T-cell (primary cell): Measurements from ENCODE around the gene DYNC2LI1. TPM values are rescaled to one million over a fixed set of nuclear protein-coding genes. Genes with fewer than 3 reads are reported as not detected.

Experiments used
- ATAC-seq, 4 experiments: fragments of 200-7000 bp in 3 of 4; fragments of 150-1000 bp in 1 of 4; cut with Tn5 transposase; replicated peaks in 1 of 4; 1 replicate in 3 of 4; 2 replicates in 1 of 4; pipeline ENCODE4 v1.10.0; 2021; ENCODE audit warnings: moderate library complexity in 3 of 4, mild to moderate bottlenecking in 2 of 4, moderate number of reproducible peaks in 1 of 4
- CTCF ChIA-PET, 2 donors: fragments of 300-600 bp; sonication (Branson Sonifier 250); formaldehyde crosslinking; loops; one replicate each; lab custom pipeline; 2022; ENCODE audit warnings: antibody characterized with exemption in 2 of 2; lab: Charles Lee
- POLR2A ChIA-PET, 2 donors: fragments of 300-600 bp; sonication (Branson Sonifier 250); formaldehyde crosslinking; loops; one replicate each; lab custom pipeline; 2022; ENCODE audit warnings: antibody characterized with exemption in 2 of 2; lab: Charles Lee
- DNase-seq, 35 experiments: peaks; one replicate each; pipeline versions ENCODE4 v3.0.0 to v3.0.0-alpha.2; 2013 to 2023
- H3K27ac ChIP-seq: one replicate; pipeline ENCODE4 v1.5.1; 2013; ENCODE audit warnings: low read length
- H3K27me3 ChIP-seq, 2 experiments: replicated peaks in 1 of 2; 1 replicate in 1 of 2; 2 replicates in 1 of 2; pipeline versions ENCODE4 v1.6.1 to v1.7.0; 2013; ENCODE audit warnings: low read length in 1 of 2, mixed read lengths in 1 of 2; ENCODE audit not compliant: control insufficient read depth in 2 of 2, insufficient read depth in 2 of 2; ENCODE audit errors: extremely low read depth in 1 of 2
- H3K36me3 ChIP-seq, 2 donors: 1 replicate in 1 of 2; 2 replicates in 1 of 2; pipeline versions ENCODE4 v1.6.1 to v1.7.0; 2013; ENCODE audit warnings: low read length in 1 of 2; ENCODE audit not compliant: control insufficient read depth in 2 of 2, insufficient read depth in 1 of 2; ENCODE audit errors: extremely low read depth in 1 of 2
- H3K4me1 ChIP-seq, 2 experiments: 1 replicate in 1 of 2; 2 replicates in 1 of 2; pipeline versions ENCODE4 v1.6.1 to v1.7.0; 2013; ENCODE audit warnings: low read length in 2 of 2, mixed read lengths in 1 of 2; ENCODE audit not compliant: insufficient read depth in 2 of 2, control insufficient read depth in 1 of 2; ENCODE audit errors: extremely low read depth in 1 of 2
- H3K4me3 ChIP-seq, 2 donors: 1 replicate in 1 of 2; 2 replicates in 1 of 2; pipeline versions ENCODE4 v1.5.1 to v1.7.0; 2013; ENCODE audit warnings: mild to moderate bottlenecking in 2 of 2, low read length in 1 of 2, moderate library complexity in 1 of 2; ENCODE audit not compliant: control insufficient read depth in 1 of 2; ENCODE audit errors: extremely low read depth in 1 of 2
- H3K9me3 ChIP-seq: 2 replicates; pipeline ENCODE4 v1.7.0; 2013
- H3K27ac Mint-ChIP-seq, 2 donors: one replicate each; pipeline ENCODE4 v1.8.0; 2020 to 2021; ENCODE audit warnings: mild to moderate bottlenecking in 2 of 2, mixed read lengths in 2 of 2
- H3K27me3 Mint-ChIP-seq, 2 donors: one replicate each; pipeline ENCODE4 v1.8.0; 2021 to 2022; ENCODE audit warnings: mixed read lengths in 2 of 2
- H3K36me3 Mint-ChIP-seq: one replicate; pipeline ENCODE4 v1.8.0; 2021; ENCODE audit warnings: mixed read lengths
- H3K4me1 Mint-ChIP-seq, 3 donors: one replicate each; pipeline ENCODE4 v1.8.0; 2020 to 2022; ENCODE audit warnings: mixed read lengths in 3 of 3, mild to moderate bottlenecking in 1 of 3
- H3K4me3 Mint-ChIP-seq, 3 donors: one replicate each; pipeline ENCODE4 v1.8.0; 2020 to 2022; ENCODE audit warnings: mild to moderate bottlenecking in 3 of 3, mixed read lengths in 3 of 3, moderate library complexity in 3 of 3
- H3K9me3 Mint-ChIP-seq, 3 donors: one replicate each; pipeline ENCODE4 v1.8.0; 2020 to 2022; ENCODE audit warnings: mixed read lengths in 3 of 3
- WGBS: methylation state at CpG from one replicate; pipeline ENCODE4 v1.1.5; 2013; ENCODE audit warnings: missing lambda C conversion rate; ENCODE audit not compliant: insufficient coverage; 5-methylcytosine and 5-hydroxymethylcytosine counted together
- total RNA-seq, 35 experiments: library from RNA in 6 of 35; stranded (reverse) in 6 of 35; fragments of 120-200 nt in 1 of 35; gene quantifications; one replicate each; pipeline versions ENCODE4 v1.2.1 to v1.2.4 and lab custom pipeline; 2013 to 2026

Gene DYNC2LI1
- total RNA-seq, 5 donors from 2014 or later (not counting 1 experiment from before 2014, with no cell fraction given): 2.4 to 4.7 (median 3.7) TPM

DNA sequence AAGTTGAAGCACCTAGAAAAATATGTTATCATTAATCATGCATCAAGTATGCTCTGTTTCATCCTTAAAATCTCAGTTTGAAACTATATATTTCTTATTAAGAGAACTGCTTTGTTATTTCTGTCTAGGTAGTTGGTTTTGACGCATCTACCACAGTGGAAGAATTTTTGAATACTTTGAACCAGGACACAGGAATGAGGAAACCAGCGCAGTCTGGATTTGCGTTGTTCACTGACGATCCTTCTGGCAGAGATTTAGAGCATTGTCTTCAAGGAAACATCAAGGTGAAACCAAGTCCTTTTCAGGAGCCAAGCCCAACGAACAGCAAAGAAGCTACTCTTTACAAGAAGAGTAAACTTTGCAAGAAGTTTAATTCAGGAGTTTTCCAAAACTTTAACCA lies 30.1 kb upstream of the DYNC2LI1 start:
- Mint-ChIP-seq H3K27me3 (peaks cover 2 to 4% of the 10 kb centered on the region in 2 donors), H3K4me1 (no peaks in the 10 kb centered on the region), H3K9me3 (no peaks in the 10 kb centered on the region), H3K36me3 (peaks cover 3% of the 10 kb centered on the region), H3K27ac (no peak overlapping the region), H3K4me3 (no peak overlapping the region)
- no peaks in the 10 kb centered on the region for H3K4me1 ChIP-seq
- POLR2A ChIA-PET: no interaction called here
- H3K9me3 ChIP-seq: no peaks in the 10 kb centered on the region
- CTCF ChIA-PET: no interaction called here
- H3K27ac ChIP-seq: no peak overlapping the region
- ATAC-seq (no peak), DNase-seq (no peak)
- no peaks in the 10 kb centered on the region for H3K36me3 ChIP-seq
- no peaks in the 10 kb centered on the region for H3K27me3 ChIP-seq
- no peak overlapping the region for H3K4me3 ChIP-seq
- WGBS: 93% methylated on average over 3 of the region's 5 CpGs

DNA sequence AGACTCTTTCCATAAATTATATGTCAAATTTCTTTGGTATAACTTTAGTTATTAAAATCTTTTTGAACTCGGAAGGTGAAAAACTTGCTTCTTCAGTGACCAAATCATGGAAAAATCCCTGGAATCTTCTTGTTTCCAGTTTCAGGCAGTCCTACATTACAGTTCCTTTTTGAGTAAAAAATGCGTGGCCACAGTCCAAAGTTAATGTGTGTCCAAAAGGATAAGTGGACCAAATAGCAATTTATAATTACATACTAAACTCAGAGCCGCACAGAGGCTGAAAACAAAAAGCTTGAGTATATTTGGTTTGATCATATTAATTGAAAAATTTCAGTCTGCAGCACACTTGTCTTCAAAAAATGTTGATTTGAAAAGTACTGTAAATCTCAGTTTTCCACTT lies 28.4 kb upstream of the DYNC2LI1 start:
- no peak for DNase-seq
- no peaks in the 10 kb centered on the region for H3K4me1 ChIP-seq
- no peak overlapping the region for H3K4me3 Mint-ChIP-seq
- H3K27ac Mint-ChIP-seq: no peak overlapping the region
- H3K4me1 Mint-ChIP-seq: no peaks in the 10 kb centered on the region
- no peaks in the 10 kb centered on the region for H3K9me3 Mint-ChIP-seq
- POLR2A ChIA-PET: interaction anchor here in 1 of 2 donors (0.7 kb wide), 1 partner anchor 284 kb away, joined by 3 read pairs; no protein-coding TSS in a partner anchor
- no peak for ATAC-seq
- H3K27me3 ChIP-seq: no peaks in the 10 kb centered on the region
- H3K9me3 ChIP-seq: no peaks in the 10 kb centered on the region
- CTCF ChIA-PET: interaction anchor here in 1 of 2 donors (0.5 kb wide), 1 partner anchor 47 kb away, joined by 3 read pairs; no protein-coding TSS in a partner anchor
- WGBS: no CpG with 5 or more reads among the region's 3 CpGs
- H3K27ac ChIP-seq: no peak overlapping the region
- no peaks in the 10 kb centered on the region for H3K36me3 ChIP-seq
- H3K36me3 Mint-ChIP-seq: peaks cover 3% of the 10 kb centered on the region
- H3K27me3 Mint-ChIP-seq: no peaks in the 10 kb centered on the region
- no peak overlapping the region for H3K4me3 ChIP-seq

DNA sequence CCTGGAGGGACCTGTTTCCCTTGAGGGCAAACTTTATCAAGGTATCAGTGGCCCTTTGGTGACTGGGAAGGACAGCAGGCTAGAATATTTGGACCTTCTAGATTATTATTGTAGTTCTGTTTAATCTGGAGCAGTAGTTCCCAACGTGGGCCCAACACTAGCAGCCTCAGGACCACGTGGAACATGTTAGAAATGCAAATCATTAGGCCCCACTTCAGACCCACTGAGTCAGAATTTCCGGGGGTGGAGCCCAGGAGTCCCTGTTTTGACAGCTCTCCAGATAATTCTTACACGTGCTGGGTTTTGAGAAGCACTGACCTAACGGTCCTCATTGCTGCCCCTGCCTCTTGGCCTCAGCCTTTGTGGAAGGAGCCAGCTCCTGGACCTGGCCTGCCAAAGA lies 25.5 kb upstream of the DYNC2LI1 start:
- no peak overlapping the region for H3K4me3 ChIP-seq
- CTCF ChIA-PET: no interaction called here
- no peaks in the 10 kb centered on the region for H3K9me3 ChIP-seq
- no peak overlapping the region for H3K27ac ChIP-seq
- Mint-ChIP-seq H3K27ac (no peak overlapping the region), H3K9me3 (no peaks in the 10 kb centered on the region), H3K4me1 (no peaks in the 10 kb centered on the region), H3K4me3 (no peak overlapping the region), H3K36me3 (peaks cover 3% of the 10 kb centered on the region), H3K27me3 (peaks cover 0 to 3% of the 10 kb centered on the region in 2 donors)
- 63% methylated on average over 2 of the region's 5 CpGs for WGBS
- no peaks in the 10 kb centered on the region for H3K27me3 ChIP-seq
- ATAC-seq: no peak
- no peak for DNase-seq
- H3K4me1 ChIP-seq: no peaks in the 10 kb centered on the region
- no peaks in the 10 kb centered on the region for H3K36me3 ChIP-seq
- POLR2A ChIA-PET: no interaction called here

DNA sequence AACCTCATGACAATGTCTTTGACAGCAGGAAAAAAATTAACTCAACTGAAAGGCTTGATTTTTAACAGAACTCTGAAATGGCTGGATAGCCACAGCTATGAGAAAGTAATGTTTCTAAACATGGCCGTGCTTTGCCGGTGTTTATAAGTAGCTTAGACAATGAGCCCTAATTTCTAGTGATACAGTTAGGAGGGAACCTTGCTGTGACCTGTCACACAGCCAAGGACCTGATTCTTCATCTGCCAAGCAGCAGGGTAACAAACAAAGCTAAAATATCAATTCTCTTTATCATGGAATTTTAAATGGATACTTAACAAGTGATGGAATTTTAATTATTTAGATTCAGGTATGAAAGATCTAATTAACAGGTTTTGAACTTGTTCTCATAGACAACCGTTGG lies 24.3 kb upstream of the DYNC2LI1 start:
- Histone ChIP-seq H3K27me3 (no peaks in the 10 kb centered on the region), H3K9me3 (no peaks in the 10 kb centered on the region), H3K27ac (no peak overlapping the region), H3K4me3 (no peak overlapping the region), H3K4me1 (no peaks in the 10 kb centered on the region), H3K36me3 (no peaks in the 10 kb centered on the region)
- Mint-ChIP-seq H3K4me3 (no peak overlapping the region), H3K36me3 (no peaks in the 10 kb centered on the region), H3K27ac (no peak overlapping the region), H3K4me1 (no peaks in the 10 kb centered on the region), H3K27me3 (peaks cover 0 to 3% of the 10 kb centered on the region in 2 donors), H3K9me3 (no peaks in the 10 kb centered on the region)
- POLR2A ChIA-PET: no interaction called here
- CTCF ChIA-PET: no interaction called here
- DNase-seq (no peak), ATAC-seq (no peak)
- WGBS: no CpG with 5 or more reads among the region's 3 CpGs

DNA sequence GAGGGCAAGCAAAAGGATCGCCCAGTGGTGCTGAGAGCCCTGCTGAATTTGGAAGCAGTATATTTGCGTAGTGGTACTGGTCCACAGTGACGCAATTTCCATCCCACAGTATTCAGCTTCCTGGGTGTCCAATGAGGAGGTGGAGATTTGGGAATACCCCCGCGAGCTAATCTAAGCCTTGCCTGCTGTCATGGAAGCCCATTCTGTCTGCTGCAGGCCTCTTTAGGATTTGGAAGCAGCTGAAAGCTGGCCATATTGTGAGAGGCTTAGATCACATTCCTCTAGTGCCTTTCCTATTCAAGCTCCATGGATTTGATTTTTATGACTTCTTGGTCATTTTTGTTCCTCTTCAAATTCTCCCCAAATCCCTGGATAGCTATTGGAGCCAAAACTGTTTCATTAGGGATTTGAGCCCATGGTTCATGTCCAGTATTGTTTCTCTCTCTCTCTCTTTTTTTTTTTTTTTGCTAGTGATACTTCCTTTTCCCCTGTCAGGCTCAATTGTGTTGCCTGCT lies 22.3 kb upstream of the DYNC2LI1 start:
- no peaks in the 10 kb centered on the region for H3K4me1 ChIP-seq
- no peak overlapping the region for H3K4me3 ChIP-seq
- Mint-ChIP-seq H3K27me3 (peaks cover 3 to 4% of the 10 kb centered on the region in 2 donors), H3K36me3 (no peaks in the 10 kb centered on the region), H3K4me3 (no peak overlapping the region), H3K9me3 (no peaks in the 10 kb centered on the region), H3K4me1 (no peaks in the 10 kb centered on the region), H3K27ac (no peak overlapping the region)
- no peak for DNase-seq
- ATAC-seq: no peak
- no peak overlapping the region for H3K27ac ChIP-seq
- no peaks in the 10 kb centered on the region for H3K27me3 ChIP-seq
- ChIA-PET CTCF (interaction anchor here in 1 of 2 donors (0.7 kb wide), 2 partner anchors 12 to 77 kb away, joined by 5 read pairs; no protein-coding TSS in a partner anchor), POLR2A (no interaction called here)
- no peaks in the 10 kb centered on the region for H3K9me3 ChIP-seq
- H3K36me3 ChIP-seq: no peaks in the 10 kb centered on the region
- no CpG with 5 or more reads among the region's 5 CpGs for WGBS

DNA sequence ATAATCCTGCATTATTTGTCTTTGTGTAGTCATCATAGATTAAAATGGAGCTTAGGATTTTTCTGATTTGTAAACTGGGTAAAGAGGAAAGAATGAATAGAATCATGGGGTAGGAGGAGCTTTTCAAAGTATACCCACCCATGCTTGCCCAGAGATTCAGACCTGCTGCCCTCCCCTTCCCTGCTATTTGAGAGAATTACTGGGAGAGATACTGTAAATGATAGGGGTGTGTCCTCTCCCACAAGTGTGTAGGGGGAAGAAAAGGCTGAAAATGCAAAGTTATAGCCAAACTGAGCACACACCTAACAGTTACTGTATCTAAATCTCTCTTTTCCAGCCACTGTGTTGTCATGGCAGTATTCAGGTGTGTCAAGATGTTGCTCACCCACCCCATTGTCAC lies 21.5 kb upstream of the DYNC2LI1 start:
- no peak for DNase-seq
- H3K4me3 Mint-ChIP-seq: no peak overlapping the region
- Histone ChIP-seq H3K36me3 (no peaks in the 10 kb centered on the region), H3K27me3 (no peaks in the 10 kb centered on the region), H3K9me3 (no peaks in the 10 kb centered on the region), H3K4me3 (no peak overlapping the region), H3K4me1 (no peaks in the 10 kb centered on the region), H3K27ac (no peak overlapping the region)
- ChIA-PET POLR2A (no interaction called here), CTCF (interaction anchor here in 1 of 2 donors (0.7 kb wide), 1 partner anchor 78 kb away, joined by 5 read pairs; no protein-coding TSS in a partner anchor)
- no peaks in the 10 kb centered on the region for H3K36me3 Mint-ChIP-seq
- H3K9me3 Mint-ChIP-seq: no peaks in the 10 kb centered on the region
- no peak for ATAC-seq
- no peak overlapping the region for H3K27ac Mint-ChIP-seq
- peaks cover 3 to 4% of the 10 kb centered on the region in 2 donors for H3K27me3 Mint-ChIP-seq
- no peaks in the 10 kb centered on the region for H3K4me1 Mint-ChIP-seq

DNA sequence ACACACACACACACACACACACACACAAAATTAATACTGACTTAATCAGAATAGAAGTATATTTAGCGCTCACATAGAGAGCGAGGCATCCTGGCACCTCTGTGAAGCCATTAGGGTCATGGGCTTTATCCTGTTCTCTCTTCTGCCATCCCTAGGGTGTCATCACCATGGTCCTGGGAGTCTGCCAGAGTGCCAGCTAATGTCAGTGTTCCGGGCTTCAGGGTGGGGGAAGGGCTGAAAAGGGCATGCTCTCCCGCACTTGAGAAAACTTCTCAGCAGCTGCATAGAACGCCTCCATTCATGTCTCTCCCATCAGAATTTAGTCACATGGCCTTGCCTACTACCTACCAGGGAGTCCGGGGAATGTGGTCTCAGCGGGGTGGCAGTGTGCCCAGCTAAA lies 19.7 kb upstream of the DYNC2LI1 start:
- no peaks in the 10 kb centered on the region for H3K4me1 ChIP-seq
- H3K27me3 ChIP-seq: no peaks in the 10 kb centered on the region
- H3K9me3 ChIP-seq: no peaks in the 10 kb centered on the region
- CTCF ChIA-PET: no interaction called here
- Mint-ChIP-seq H3K27me3 (peaks cover 3 to 4% of the 10 kb centered on the region in 2 donors), H3K36me3 (no peaks in the 10 kb centered on the region), H3K4me3 (no peak overlapping the region), H3K27ac (no peak overlapping the region), H3K4me1 (no peaks in the 10 kb centered on the region), H3K9me3 (no peaks in the 10 kb centered on the region)
- H3K27ac ChIP-seq: no peak overlapping the region
- ATAC-seq (no peak), DNase-seq (no peak)
- no peak overlapping the region for H3K4me3 ChIP-seq
- POLR2A ChIA-PET: no interaction called here
- no CpG with 5 or more reads among the region's 7 CpGs for WGBS
- H3K36me3 ChIP-seq: no peaks in the 10 kb centered on the region
